GM12878 (cell line): ENCODE results near the gene ALX1. TPM values are rescaled to one million over a fixed set of nuclear protein-coding genes. Genes with fewer than 3 reads are reported as not detected.

ENCODE experiments used
- ATAC-seq: fragments of 200-7000 bp; cut with Tn5 transposase; 3 replicates; pipeline ENCODE4 v1.9.1; 2020; ENCODE audit warnings: mild to moderate bottlenecking, moderate library complexity
- BruUV-seq: library from RNA; stranded (reverse); fragments of 400-500 nt; replicated peaks from 2 replicates; lab custom pipeline; 2021; lab: Mats Ljungman, UMichigan
- CTCF ChIA-PET: fragments of 300-600 bp; sonication (Branson Sonifier 250); formaldehyde crosslinking; extraction: SDS; loops from one replicate; lab custom pipeline; 2021; ENCODE audit warnings: inconsistent platforms; lab: Yijun Ruan, JAX
- POLR2A ChIA-PET: fragments of 350-600 bp; formaldehyde crosslinking; extraction: SDS; loops from one replicate; lab custom pipeline; 2021; ENCODE audit warnings: inconsistent platforms; lab: Charles Lee
- RAD21 ChIA-PET: fragments of 300-600 bp; sonication (Branson Sonifier 250); formaldehyde crosslinking; loops from one replicate; lab custom pipeline; 2023; ENCODE audit warnings: antibody characterized with exemption; ENCODE audit not compliant: unreplicated experiment; lab: Charles Lee
- SMC1A ChIA-PET: fragments of 300-600 bp; sonication (Branson Sonifier 250); formaldehyde crosslinking; loops from one replicate; lab custom pipeline; 2023; ENCODE audit not compliant: unreplicated experiment, uncharacterized antibody; lab: Charles Lee
- DNase-seq: peaks from one replicate; pipeline ENCODE4 v3.0.0-alpha.2; 2011; ENCODE audit warnings: low read depth, low spot score
- FAIRE-seq: peaks from 3 replicates; lab custom pipeline; 2011; peaks lifted over from hg19 to GRCh38; lab: Jason Lieb, UNC
- H2AFZ ChIP-seq: 2 replicates; pipeline ENCODE4 v1.6.0; 2011; ENCODE audit warnings: low read depth, low read length, control low read depth; ENCODE audit not compliant: control insufficient read depth
- H3K27ac ChIP-seq: 2 replicates; pipeline ENCODE4 v1.5.1; 2011; ENCODE audit warnings: control low read depth; ENCODE audit not compliant: control insufficient read depth, insufficient read depth
- H3K27me3 ChIP-seq, 2 experiments: replicated peaks in 1 of 2; 2 replicates each; pipeline versions ENCODE4 v1.6.0 to v1.6.1; 2011; ENCODE audit warnings: low read length in 1 of 2; ENCODE audit not compliant: control insufficient read depth in 2 of 2, insufficient read depth in 2 of 2
- H3K36me3 ChIP-seq, 2 experiments: 2 replicates each; pipeline ENCODE4 v1.5.1; 2011; ENCODE audit warnings: low read length in 1 of 2; ENCODE audit not compliant: control insufficient read depth in 2 of 2, insufficient read depth in 2 of 2
- H3K4me1 ChIP-seq: 2 replicates; pipeline ENCODE4 v1.6.1; 2011; ENCODE audit warnings: mild to moderate bottlenecking, low read length, moderate library complexity, mixed read lengths; ENCODE audit not compliant: control insufficient read depth, insufficient read depth
- H3K4me2 ChIP-seq: 2 replicates; pipeline ENCODE4 v1.6.0; 2011; ENCODE audit warnings: control low read depth; ENCODE audit not compliant: control insufficient read depth, insufficient read depth
- H3K4me3 ChIP-seq: fragments of 200-600 bp; sonication (generic); 2 replicates; pipeline ENCODE4 v1.5.1; 2016
- H3K79me2 ChIP-seq: 2 replicates; pipeline ENCODE4 v1.6.0; 2011; ENCODE audit warnings: low read length; ENCODE audit not compliant: control insufficient read depth, insufficient read depth
- H3K9ac ChIP-seq: 2 replicates; pipeline ENCODE4 v1.8.0; 2011; ENCODE audit warnings: low read length, control low read depth, mixed read lengths; ENCODE audit not compliant: control insufficient read depth, insufficient read depth
- H3K9me3 ChIP-seq: replicated peaks from 3 replicates; pipeline ENCODE4 v1.5.1; 2011; ENCODE audit warnings: mild to moderate bottlenecking, low read length; ENCODE audit not compliant: control insufficient read depth, insufficient read depth
- H4K20me1 ChIP-seq: 2 replicates; pipeline ENCODE4 v1.6.0; 2011; ENCODE audit not compliant: control insufficient read depth, insufficient read depth
- BMI1 ChIP-seq: fragments of 450-650 bp; IDR thresholded peaks from 2 replicates; pipeline ENCODE4 v1.6.1; 2016; ENCODE audit warnings: mild to moderate bottlenecking, moderate library complexity, borderline replicate concordance
- CBX3 ChIP-seq: fragments of 200-600 bp; sonication (generic); IDR thresholded peaks from 2 replicates; pipeline ENCODE4 v1.6.1; 2016; ENCODE audit warnings: low read depth, borderline replicate concordance
- CHD4 ChIP-seq: fragments of 200-600 bp; sonication (generic); IDR thresholded peaks from 2 replicates; pipeline ENCODE4 v1.6.1; 2016; ENCODE audit warnings: mild to moderate bottlenecking
- EP300 ChIP-seq, 2 experiments: fragments of 150-350 bp in 1 of 2; IDR thresholded peaks; 2 replicates each; pipeline ENCODE4 v1.6.1; 2011 to 2012; ENCODE audit warnings: low read depth in 2 of 2, low read length in 2 of 2, borderline replicate concordance in 1 of 2, improper control_type of control experiment in 1 of 2, inconsistent platforms in 1 of 2; ENCODE audit not compliant: control insufficient read depth in 1 of 2
- GATAD2B ChIP-seq: fragments of 450-650 bp; conservative IDR thresholded peaks from 2 replicates; pipeline ENCODE4 v1.6.1; 2017; ENCODE audit warnings: low read depth, mild to moderate bottlenecking, moderate library complexity
- HCFC1 ChIP-seq: fragments of 150-350 bp; IDR thresholded peaks from 2 replicates; pipeline ENCODE4 v1.6.1; 2014; ENCODE audit warnings: low read length
- HDGF ChIP-seq: fragments of 450-650 bp; IDR thresholded peaks from 2 replicates; pipeline ENCODE4 v1.6.1; 2016; ENCODE audit warnings: antibody characterized with exemption
- IKZF1 ChIP-seq: fragments of 450-650 bp; conservative IDR thresholded peaks from 2 replicates; pipeline ENCODE4 v1.6.1; 2017; ENCODE audit warnings: antibody characterized with exemption, mild to moderate bottlenecking
- IRF4 ChIP-seq: IDR thresholded peaks from 2 replicates; pipeline ENCODE4 v1.6.1; 2011; ENCODE audit warnings: low read depth, low read length
- IRF5 ChIP-seq: fragments of 450-650 bp; IDR thresholded peaks from 2 replicates; pipeline ENCODE4 v1.6.1; 2017; ENCODE audit warnings: borderline replicate concordance
- MEF2B ChIP-seq: fragments of 450-650 bp; IDR thresholded peaks from 2 replicates; pipeline ENCODE4 v1.6.1; 2018; ENCODE audit warnings: mild to moderate bottlenecking, moderate library complexity; ENCODE audit not compliant: partially characterized antibody, poor library complexity, severe bottlenecking
- NKRF ChIP-seq: fragments of 450-650 bp; conservative IDR thresholded peaks from 2 replicates; pipeline ENCODE4 v1.6.1; 2017; ENCODE audit warnings: mild to moderate bottlenecking, moderate library complexity
- PBX3 ChIP-seq: IDR thresholded peaks from 2 replicates; pipeline ENCODE4 v1.6.1; 2011; ENCODE audit warnings: mild to moderate bottlenecking, low read depth, low read length, moderate library complexity; ENCODE audit not compliant: insufficient replicate concordance
- PRDM15 ChIP-seq: fragments of 450-650 bp; formaldehyde crosslinking; IDR thresholded peaks from 2 replicates; pipeline ENCODE4 v1.4.0; 2020; ENCODE audit warnings: mild to moderate bottlenecking, moderate library complexity
- ZNF622 ChIP-seq: fragments of 450-650 bp; IDR thresholded peaks from 2 replicates; pipeline ENCODE4 v1.6.1; 2017; ENCODE audit warnings: mild to moderate bottlenecking, inconsistent platforms
- ZZZ3 ChIP-seq: IDR thresholded peaks from 2 replicates; pipeline ENCODE4 v1.6.1; 2011; ENCODE audit warnings: low read depth; ENCODE audit not compliant: control insufficient read depth, insufficient read length
- WGBS: methylation state at CpG from one replicate; pipeline ENCODE4 v1.1.6; 2016; ENCODE audit warnings: low lambda C conversion rate; ENCODE audit not compliant: insufficient replicate concordance, insufficient coverage; ENCODE audit errors: missing lambda C conversion rate; 5-methylcytosine and 5-hydroxymethylcytosine counted together
- in situ Hi-C: fragments of 300-500 bp; cut with MboI; formaldehyde crosslinking; loops from 9 replicates; pipeline ENCODE4 v1.14.3; 2018; ENCODE audit warnings: mixed read lengths
- intact Hi-C: fragments of 100-400 bp; cut with micrococcal nuclease; formaldehyde crosslinking; loops from one replicate; pipeline ENCODE4 v1.14.2; 2022; ENCODE audit not compliant: unreplicated experiment
- polyA plus RNA-seq, 11 experiments: library from polyadenylated mRNA; depleted of rRNA in 4 of 11; unstranded in 6 of 11; stranded (reverse) in 5 of 11; fragments of >200 nt; fragmentation: Nextera tagmentation in 4 of 11; fragmentation: Illumina TruSeq in 1 of 11; extraction: Ambion mirVana in 4 of 11; extraction: Trizol in 1 of 11; gene quantifications; 1 replicate in 1 of 11; 2 replicates in 10 of 11; pipeline versions ENCODE4 v1.2.1 to v1.2.3, GENCODE V29; 2011 to 2016; ENCODE audit warnings: inconsistent platforms in 2 of 11, missing spikeins in 2 of 11, low read depth in 1 of 11
- total RNA-seq, 4 experiments: library from RNA; depleted of rRNA in 3 of 4; stranded (reverse); fragments of >200 nt in 3 of 4; fragmentation: Illumina TruSeq in 1 of 4; extraction: Trizol in 1 of 4; gene quantifications; 2 replicates each; pipeline versions ENCODE4 v1.2.1 to v1.2.3, GENCODE V29; 2013 to 2021

The ALX1 gene
- total and polyA plus RNA-seq, 10 of the 15 experiments (the other 5 are each of a cell fraction or from before 2014, with no cell fraction given) = 0.06 TPM; not detected in 9

- DNase-seq (no peak), ATAC-seq (no peak), FAIRE-seq (no peak)
- no peaks in the 10 kb centered on the region for H3K36me3 ChIP-seq
- BruUV-seq = no TSS peak
- ChIA-PET RAD21 (no interaction called here), CTCF (no interaction called here), POLR2A (interaction anchor here (0.7 kb wide), 1 partner anchor 171 kb away, joined by 5 read pairs; no protein-coding TSS in a partner anchor), SMC1A (no interaction called here)
- 55% methylated on average over 2 of the region's 2 CpGs for WGBS
- H3K9ac ChIP-seq = no peak overlapping the region
- H3K27me3 ChIP-seq = no peaks in the 10 kb centered on the region
- no peak overlapping the region for H2AFZ ChIP-seq
- intact Hi-C loops = no loop called here
- H4K20me1 ChIP-seq = no peaks in the 10 kb centered on the region
- no peak overlapping the region for H3K4me3 ChIP-seq
- H3K4me1 ChIP-seq = no peaks in the 10 kb centered on the region
- no peak overlapping the region for H3K27ac ChIP-seq
- in situ Hi-C loops = no loop called here
- no peak overlapping the region for H3K4me2 ChIP-seq
- no peaks in the 10 kb centered on the region for H3K79me2 ChIP-seq
- no peaks in the 10 kb centered on the region for H3K9me3 ChIP-seq
- no peak for TF ChIP-seq IRF4
- no peak for TF ChIP-seq GATAD2B
- TF ChIP-seq IKZF1 = no peak
- no peak for TF ChIP-seq MEF2B
- no peak for TF ChIP-seq ZZZ3
- TF ChIP-seq HDGF = no peak
- TF ChIP-seq PBX3 = no peak
- TF ChIP-seq CBX3 = no peak
- TF ChIP-seq EP300 (IDR thresholded peaks at IDR 0.05; ENCODE audit: borderline replicate concordance in 1 of 2, control insufficient read depth in 1 of 2, low read depth in 2 of 2, low read length in 2 of 2) = no peak
- no peak for TF ChIP-seq HCFC1
- TF ChIP-seq PRDM15 = no peak
- TF ChIP-seq ZNF622 = no peak
- TF ChIP-seq NKRF = no peak
- TF ChIP-seq BMI1 = no peak
- no peak for TF ChIP-seq CHD4
- TF ChIP-seq IRF5 = no peak
Observed at GRCh38 chr12:85260447-85260846, 19.6 kb upstream of the ALX1 start.
